Caco-2 (cell line): ENCODE measurements around the gene HLCS. TPM values are rescaled to one million over a fixed set of nuclear protein-coding genes. Genes with fewer than 3 reads are reported as not detected.
"Not testable (repeated sequence)": the region's sequence is repeated elsewhere in the genome, so short reads cannot be mapped to it uniquely, and the experiment has no call there.

Experiments
- BruUV-seq: library from RNA; stranded (reverse); fragments of 400-500 nt; replicated peaks from 2 replicates; lab custom pipeline; 2021; lab: Mats Ljungman, UMichigan
- CTCF ChIA-PET: fragments of 300-600 bp; sonication (Branson Sonifier 250); formaldehyde crosslinking; loops from one replicate; lab custom pipeline; 2022; ENCODE audit warnings: antibody characterized with exemption; lab: Charles Lee
- POLR2A ChIA-PET: fragments of 300-600 bp; sonication (Branson Sonifier 250); formaldehyde crosslinking; loops from one replicate; lab custom pipeline; 2022; ENCODE audit warnings: antibody characterized with exemption; lab: Charles Lee
- DNase-seq, 2 experiments: peaks; one replicate each; pipeline versions ENCODE4 v3.0.0 to v3.0.0-alpha.2; 2020 to 2022
- H3K27me3 ChIP-seq: replicated peaks from 2 replicates; pipeline ENCODE4 v1.6.0; 2011; ENCODE audit warnings: low read length; ENCODE audit not compliant: control insufficient read depth, insufficient read depth
- H3K36me3 ChIP-seq: 2 replicates; pipeline ENCODE4 v1.5.1; 2011; ENCODE audit warnings: low read length; ENCODE audit not compliant: control insufficient read depth, insufficient read depth
- H3K4me1 ChIP-seq: fragments of 250-450 bp; sonication (Bioruptor Pico); 2 replicates; pipeline ENCODE4 v1.5.1; 2020; ENCODE audit warnings: mild to moderate bottlenecking
- H3K4me3 ChIP-seq: 2 replicates; pipeline ENCODE4 v1.5.1; 2011; ENCODE audit warnings: low read depth, mild to moderate bottlenecking, control low read depth, low read length
- H3K9me3 ChIP-seq: fragments of 250-450 bp; sonication (Bioruptor Pico); 2 replicates; pipeline ENCODE4 v1.5.1; 2020; ENCODE audit warnings: mild to moderate bottlenecking, moderate library complexity
- H3K27ac Mint-ChIP-seq: one replicate; pipeline ENCODE4 v1.8.0; 2022; ENCODE audit warnings: mixed read lengths; ENCODE audit not compliant: unreplicated experiment
- H3K27me3 Mint-ChIP-seq: one replicate; pipeline ENCODE4 v1.8.0; 2022; ENCODE audit warnings: mixed read lengths; ENCODE audit not compliant: insufficient read depth, unreplicated experiment
- H3K36me3 Mint-ChIP-seq: one replicate; pipeline ENCODE4 v1.8.0; 2022; ENCODE audit warnings: mild to moderate bottlenecking, mixed read lengths; ENCODE audit not compliant: insufficient read depth, unreplicated experiment
- H3K4me1 Mint-ChIP-seq: one replicate; pipeline ENCODE4 v1.8.0; 2022; ENCODE audit warnings: low read depth, mixed read lengths; ENCODE audit not compliant: unreplicated experiment
- H3K4me3 Mint-ChIP-seq: one replicate; pipeline ENCODE4 v1.8.0; 2022; ENCODE audit warnings: mild to moderate bottlenecking, moderate library complexity, mixed read lengths; ENCODE audit not compliant: unreplicated experiment
- H3K9me3 Mint-ChIP-seq: one replicate; pipeline ENCODE4 v1.8.0; 2022; ENCODE audit warnings: mixed read lengths; ENCODE audit not compliant: unreplicated experiment
- intact Hi-C: fragments of 100-400 bp; cut with micrococcal nuclease; formaldehyde crosslinking; loops from one replicate; pipeline ENCODE4 v1.10.0; 2022; ENCODE audit not compliant: unreplicated experiment
- total RNA-seq: library from RNA; stranded (reverse); gene quantifications from 2 replicates; pipeline ENCODE4 v1.2.3, GENCODE V29; 2022
- TF ChIP-seq, protein P1 (sequence below), 2 experiments: fragments of 200-600 bp in 1 of 2; IDR thresholded peaks; 1 replicate in 1 of 2; 2 replicates in 1 of 2; pipeline versions ENCODE4 v1.5.1 to v1.8.0; 2011 to 2022; ENCODE audit warnings: antibody characterized with exemption in 1 of 2, control low read depth in 1 of 2, inconsistent platforms in 1 of 2, low read depth in 1 of 2, low read length in 1 of 2, mild to moderate bottlenecking in 1 of 2, moderate library complexity in 1 of 2; ENCODE audit not compliant: insufficient read depth in 1 of 2, severe bottlenecking in 1 of 2, unreplicated experiment in 1 of 2

HLCS gene
- total RNA-seq, 1 experiment from 2014 or later: 26.2 TPM

DNA sequence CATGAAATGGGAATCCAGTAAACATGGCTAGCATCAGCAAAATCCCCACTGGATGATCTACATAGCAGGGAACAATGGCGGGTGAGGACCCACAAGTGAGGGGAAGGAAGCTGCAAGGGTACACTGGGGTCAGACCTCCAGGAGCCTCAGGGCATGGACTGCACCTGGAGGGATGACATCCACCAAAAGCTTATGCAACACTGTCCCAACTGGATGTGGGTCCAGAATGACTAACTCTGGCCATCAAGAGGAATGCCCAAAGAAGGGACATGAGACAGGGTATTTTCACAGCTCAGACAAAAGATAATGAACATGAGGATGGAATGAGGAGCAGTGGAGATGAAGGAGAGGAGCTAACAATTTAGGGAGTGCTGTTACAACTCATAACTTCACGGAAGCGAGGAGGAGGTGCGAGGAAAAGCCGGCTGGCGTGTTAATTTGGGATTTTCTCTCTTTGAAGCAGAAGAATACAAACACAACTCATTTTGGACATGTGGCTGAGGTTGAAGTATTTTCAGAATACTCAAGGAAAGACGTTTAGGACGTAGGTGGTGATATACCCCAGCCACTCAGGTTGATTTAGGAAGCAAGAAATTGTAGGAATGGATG lies 5.7 kb downstream of the HLCS start:
- no TSS peak for BruUV-seq
- no peak overlapping the region for H3K4me3 ChIP-seq
- ChIA-PET CTCF (no interaction called here), POLR2A (no interaction called here)
- DNase-seq: no peak
- H3K27me3 ChIP-seq: no peaks in the 10 kb centered on the region
- H3K36me3 Mint-ChIP-seq: peaks cover 26% of the 10 kb centered on the region
- H3K9me3 ChIP-seq: no peaks in the 10 kb centered on the region
- TF ChIP-seq, protein P1, sequence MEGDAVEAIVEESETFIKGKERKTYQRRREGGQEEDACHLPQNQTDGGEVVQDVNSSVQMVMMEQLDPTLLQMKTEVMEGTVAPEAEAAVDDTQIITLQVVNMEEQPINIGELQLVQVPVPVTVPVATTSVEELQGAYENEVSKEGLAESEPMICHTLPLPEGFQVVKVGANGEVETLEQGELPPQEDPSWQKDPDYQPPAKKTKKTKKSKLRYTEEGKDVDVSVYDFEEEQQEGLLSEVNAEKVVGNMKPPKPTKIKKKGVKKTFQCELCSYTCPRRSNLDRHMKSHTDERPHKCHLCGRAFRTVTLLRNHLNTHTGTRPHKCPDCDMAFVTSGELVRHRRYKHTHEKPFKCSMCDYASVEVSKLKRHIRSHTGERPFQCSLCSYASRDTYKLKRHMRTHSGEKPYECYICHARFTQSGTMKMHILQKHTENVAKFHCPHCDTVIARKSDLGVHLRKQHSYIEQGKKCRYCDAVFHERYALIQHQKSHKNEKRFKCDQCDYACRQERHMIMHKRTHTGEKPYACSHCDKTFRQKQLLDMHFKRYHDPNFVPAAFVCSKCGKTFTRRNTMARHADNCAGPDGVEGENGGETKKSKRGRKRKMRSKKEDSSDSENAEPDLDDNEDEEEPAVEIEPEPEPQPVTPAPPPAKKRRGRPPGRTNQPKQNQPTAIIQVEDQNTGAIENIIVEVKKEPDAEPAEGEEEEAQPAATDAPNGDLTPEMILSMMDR (IDR thresholded peaks at IDR 0.05; ENCODE audit: insufficient read depth in 1 of 2, low read depth in 1 of 2, low read length in 1 of 2, severe bottlenecking in 1 of 2, unreplicated experiment in 1 of 2): no peak
- H3K36me3 ChIP-seq: no peaks in the 10 kb centered on the region
- H3K27ac Mint-ChIP-seq: no peak overlapping the region
- no peaks in the 10 kb centered on the region for H3K27me3 Mint-ChIP-seq
- peaks cover 10% of the 10 kb centered on the region for H3K4me1 Mint-ChIP-seq
- intact Hi-C loops: no loop called here
- no peaks in the 10 kb centered on the region for H3K9me3 Mint-ChIP-seq
- H3K4me3 Mint-ChIP-seq: no peak overlapping the region
- H3K4me1 ChIP-seq: peaks cover 20% of the 10 kb centered on the region

DNA sequence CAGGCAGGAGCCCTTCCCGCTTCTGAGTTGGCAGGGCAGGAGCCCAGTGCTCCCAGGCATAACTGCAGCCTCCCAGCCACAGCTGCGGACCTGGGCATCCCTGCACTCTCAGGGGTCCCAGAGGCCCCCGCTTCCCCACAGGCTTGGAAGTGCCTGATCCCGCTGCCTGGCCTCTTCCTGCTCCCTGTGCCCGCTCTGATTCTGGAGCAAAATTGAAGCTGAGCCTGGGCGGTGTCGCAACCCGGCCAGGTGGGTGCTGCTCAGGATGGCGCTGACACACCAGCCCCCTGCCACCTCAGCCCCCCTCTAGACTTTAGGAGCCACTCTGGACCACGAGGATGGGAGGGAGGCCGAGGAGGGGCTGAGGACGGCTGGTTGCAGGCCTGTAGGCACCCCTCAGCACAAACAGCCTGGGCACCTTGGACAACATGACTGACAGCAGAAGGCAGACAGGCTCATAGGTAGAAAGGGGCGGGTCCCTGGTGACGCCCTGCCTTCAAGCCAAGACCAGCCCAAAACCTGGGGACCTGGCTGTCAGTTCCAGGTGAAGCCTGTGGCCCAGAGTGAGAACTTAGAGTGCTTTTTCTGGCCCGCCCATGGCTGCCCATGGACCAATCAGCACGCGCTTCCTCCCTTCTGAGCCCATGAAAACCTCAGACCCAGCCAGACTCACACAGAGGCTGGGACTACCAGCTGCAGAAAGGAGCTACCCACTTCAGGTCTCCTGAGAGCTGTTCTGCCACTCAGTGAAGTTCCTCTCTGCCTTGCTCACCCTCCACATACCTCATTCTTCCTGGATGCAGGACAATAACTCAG lies 7.2 kb downstream of the HLCS start:
- H3K27ac Mint-ChIP-seq: no peak overlapping the region
- H3K9me3 Mint-ChIP-seq: no peaks in the 10 kb centered on the region
- no peak for DNase-seq
- H3K4me3 ChIP-seq: no peak overlapping the region
- POLR2A ChIA-PET: no interaction called here
- TF ChIP-seq, protein P1 (IDR thresholded peaks at IDR 0.05; ENCODE audit: insufficient read depth in 1 of 2, low read depth in 1 of 2, low read length in 1 of 2, severe bottlenecking in 1 of 2, unreplicated experiment in 1 of 2): no peak
- peaks cover 21% of the 10 kb centered on the region for H3K36me3 Mint-ChIP-seq
- H3K27me3 Mint-ChIP-seq: no peaks in the 10 kb centered on the region
- BruUV-seq: no TSS peak
- H3K4me3 Mint-ChIP-seq: no peak overlapping the region
- H3K4me1 Mint-ChIP-seq: no peaks in the 10 kb centered on the region
- H3K9me3 ChIP-seq: no peaks in the 10 kb centered on the region
- H3K27me3 ChIP-seq: no peaks in the 10 kb centered on the region
- H3K4me1 ChIP-seq: peaks cover 8% of the 10 kb centered on the region
- intact Hi-C loops: no loop called here
- CTCF ChIA-PET: no interaction called here
- no peaks in the 10 kb centered on the region for H3K36me3 ChIP-seq

DNA sequence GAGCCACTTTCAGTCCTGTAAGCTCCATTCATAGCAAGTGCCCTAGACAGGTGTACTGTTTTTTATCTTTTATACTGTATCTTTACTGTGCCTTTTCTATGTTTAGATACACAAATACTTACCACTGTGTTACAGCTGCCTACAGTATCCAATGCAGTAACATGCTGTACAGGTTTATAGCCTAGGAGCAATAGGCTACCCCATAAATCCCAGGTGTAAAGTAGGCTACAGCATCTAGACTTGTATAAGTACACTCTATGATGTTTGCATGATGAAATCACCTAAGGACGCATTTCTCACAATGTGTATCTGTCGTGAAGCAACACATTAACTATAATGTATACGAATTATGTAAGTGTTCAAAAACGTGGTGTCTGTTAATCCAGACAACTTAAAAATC lies 10.7 kb downstream of the HLCS start:
- Mint-ChIP-seq H3K4me3 (no peak overlapping the region), H3K4me1 (no peaks in the 10 kb centered on the region), H3K36me3 (peaks cover 16% of the 10 kb centered on the region), H3K27me3 (no peaks in the 10 kb centered on the region), H3K9me3 (no peaks in the 10 kb centered on the region), H3K27ac (no peak overlapping the region)
- no TSS peak for BruUV-seq
- TF ChIP-seq, protein P1 (IDR thresholded peaks at IDR 0.05; ENCODE audit: insufficient read depth in 1 of 2, low read depth in 1 of 2, low read length in 1 of 2, severe bottlenecking in 1 of 2, unreplicated experiment in 1 of 2): no peak
- H3K9me3 ChIP-seq: no peaks in the 10 kb centered on the region
- H3K36me3 ChIP-seq: no peaks in the 10 kb centered on the region
- no peak overlapping the region for H3K4me3 ChIP-seq
- ChIA-PET POLR2A (no interaction called here), CTCF (no interaction called here)
- intact Hi-C loops: no loop called here
- no peaks in the 10 kb centered on the region for H3K4me1 ChIP-seq
- DNase-seq: no peak
- H3K27me3 ChIP-seq: no peaks in the 10 kb centered on the region

DNA sequence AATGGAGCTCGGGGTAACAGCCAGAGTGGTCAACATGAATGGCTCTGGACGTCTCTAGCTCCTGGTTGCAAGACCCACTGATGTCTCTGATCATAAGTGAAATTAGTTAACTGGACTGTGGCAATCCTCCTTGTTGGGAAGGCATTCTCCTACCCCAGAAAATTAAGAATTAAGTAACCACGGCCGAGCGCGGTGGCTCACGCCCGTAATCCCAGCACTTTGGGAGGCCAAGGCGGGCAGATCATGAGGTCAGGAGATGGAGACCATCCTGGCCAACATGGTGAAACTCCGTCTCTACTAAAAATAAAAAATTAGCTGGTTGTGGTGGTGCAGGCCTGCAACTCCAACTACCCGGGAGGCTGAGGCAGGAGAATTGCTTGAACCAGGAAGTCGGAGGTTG lies 14.1 kb downstream of the HLCS start:
- H3K4me1 ChIP-seq, BruUV-seq, H3K4me3 ChIP-seq, H3K27me3 ChIP-seq, H3K9me3 Mint-ChIP-seq, intact Hi-C loops, H3K36me3 ChIP-seq, H3K27me3 Mint-ChIP-seq, POLR2A ChIA-PET, H3K4me1 Mint-ChIP-seq, H3K9me3 ChIP-seq, DNase-seq, H3K27ac Mint-ChIP-seq, H3K4me3 Mint-ChIP-seq: not testable (repeated sequence)
- CTCF ChIA-PET: interaction anchor here (0.6 to 1.1 kb wide), 2 partner anchors 14 to 160 kb away, joined by 3 to 4 read pairs; partner anchors contain the start of gene HLCS
- peaks cover 20% of the 10 kb centered on the region for H3K36me3 Mint-ChIP-seq
